Islet precursor cell (in vitro differentiated cells): ENCODE data around the gene HEATR3.
A peak's percentile ranks its signal among the peaks of the same experiment; 100 is the strongest.

Experiments
- DNase-seq: peaks from one replicate; pipeline ENCODE4 v3.0.0-alpha.2; 2018

Gene HEATR3

GRCh38 chr16:50058091-50058771 lies 7.5 kb upstream of the HEATR3 start:
- no peak for DNase-seq

- DNase-seq, result no peak
Measured at GRCh38 chr16:50059111-50059510, 6.7 kb upstream of the HEATR3 start.

DNA sequence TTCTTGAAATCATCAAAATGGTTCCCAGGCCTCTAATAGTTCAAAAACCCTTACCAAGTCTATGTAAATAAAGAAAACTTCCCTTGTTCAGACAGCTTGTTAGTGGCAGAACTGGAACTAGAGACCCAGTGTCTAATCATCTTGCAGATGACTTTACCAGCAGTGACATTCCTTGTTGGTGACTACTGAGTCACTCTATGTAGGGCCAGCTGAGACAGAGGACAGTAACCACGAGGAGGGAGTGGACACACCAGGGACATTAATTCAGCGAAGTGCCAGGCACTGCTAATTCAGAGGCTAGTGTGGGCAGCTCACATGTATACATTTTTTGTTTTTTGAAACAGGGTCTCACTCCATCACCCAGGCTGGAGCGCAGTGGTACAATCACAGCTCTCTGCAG lies 6.1 kb upstream of the HEATR3 start:
- no peak for DNase-seq

GRCh38 chr16:50061326-50061725 lies 4.4 kb upstream of the HEATR3 start:
- no peak for DNase-seq

GRCh38 chr16:50065241-50065623 lies 538 bp upstream of the HEATR3 start:
- DNase-seq, result no peak

GRCh38 chr16:50066482-50067289 lies 916 bp downstream of the HEATR3 start:
- no peak for DNase-seq

DNA sequence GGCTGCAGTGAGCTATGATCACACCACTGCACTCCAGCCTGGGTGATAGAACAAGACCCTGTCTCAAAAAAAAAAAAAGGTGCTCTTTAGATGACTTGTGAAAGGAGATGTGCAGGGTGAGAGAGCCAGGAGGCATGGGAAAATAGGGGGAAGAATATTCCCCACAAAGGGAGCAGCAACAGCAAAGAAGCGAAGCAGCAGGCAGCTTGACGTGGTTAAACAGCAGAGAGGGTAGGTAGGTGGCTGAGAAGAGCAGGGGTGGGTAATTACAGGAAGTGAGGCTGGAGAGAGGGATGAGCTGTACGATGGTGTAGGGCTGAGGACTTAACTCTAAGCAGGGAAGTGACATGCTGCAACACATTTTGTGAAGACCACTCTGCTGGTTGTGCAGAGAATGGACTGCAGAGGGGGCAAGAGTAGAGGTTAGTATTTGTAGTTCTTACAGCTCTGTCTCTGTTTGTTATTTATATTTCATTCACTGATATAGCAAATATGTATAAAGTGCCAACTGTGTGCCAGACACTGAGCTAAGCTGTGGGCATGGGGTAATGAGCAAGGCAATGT lies 1.6 kb downstream of the HEATR3 start:
- peak; percentile 77 for DNase-seq

- no peak for DNase-seq
Measured at GRCh38 chr16:50068550-50068949, 2.8 kb downstream of the HEATR3 start.

DNA sequence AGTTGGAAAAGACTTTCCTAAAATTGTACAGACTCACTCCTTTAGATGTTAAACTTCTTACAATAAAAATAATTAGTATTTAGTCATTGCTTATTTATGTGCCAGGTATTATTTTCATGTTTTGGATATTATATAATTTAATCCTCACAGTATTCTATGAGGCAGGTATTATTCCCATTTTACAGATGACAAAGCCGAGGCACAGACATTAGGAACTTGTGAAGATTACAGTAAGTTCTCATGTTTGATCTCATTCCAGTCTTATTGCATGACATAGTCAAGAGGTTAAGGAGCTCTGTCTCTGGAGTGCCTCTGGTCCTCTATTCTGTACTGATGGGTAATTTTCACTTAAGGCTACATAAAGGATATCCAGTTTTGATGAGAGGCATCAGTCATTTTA lies 3.3 kb downstream of the HEATR3 start:
- no peak for DNase-seq

- DNase-seq, result no peak
Measured at GRCh38 chr16:50071075-50071671, 5.4 kb downstream of the HEATR3 start.

DNA sequence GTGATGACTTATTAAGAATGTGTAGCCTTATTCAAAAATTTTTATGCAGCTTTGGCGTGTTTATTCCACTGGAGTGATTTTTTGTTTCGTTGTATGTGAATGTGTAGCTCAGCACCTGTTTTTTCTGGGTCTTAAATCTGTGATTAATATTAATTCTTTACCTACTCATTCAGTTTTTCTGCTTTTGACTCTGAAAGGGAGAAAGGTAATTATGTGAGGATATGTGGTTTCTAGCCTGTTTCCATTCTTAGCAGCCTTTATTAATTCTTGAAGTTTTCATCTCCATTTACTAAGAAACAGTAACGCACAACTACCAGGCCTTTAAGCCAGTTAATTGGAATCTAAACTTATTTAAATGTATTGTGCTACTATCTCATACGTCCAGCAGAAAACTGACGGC lies 7.0 kb downstream of the HEATR3 start:
- no peak for DNase-seq

DNA sequence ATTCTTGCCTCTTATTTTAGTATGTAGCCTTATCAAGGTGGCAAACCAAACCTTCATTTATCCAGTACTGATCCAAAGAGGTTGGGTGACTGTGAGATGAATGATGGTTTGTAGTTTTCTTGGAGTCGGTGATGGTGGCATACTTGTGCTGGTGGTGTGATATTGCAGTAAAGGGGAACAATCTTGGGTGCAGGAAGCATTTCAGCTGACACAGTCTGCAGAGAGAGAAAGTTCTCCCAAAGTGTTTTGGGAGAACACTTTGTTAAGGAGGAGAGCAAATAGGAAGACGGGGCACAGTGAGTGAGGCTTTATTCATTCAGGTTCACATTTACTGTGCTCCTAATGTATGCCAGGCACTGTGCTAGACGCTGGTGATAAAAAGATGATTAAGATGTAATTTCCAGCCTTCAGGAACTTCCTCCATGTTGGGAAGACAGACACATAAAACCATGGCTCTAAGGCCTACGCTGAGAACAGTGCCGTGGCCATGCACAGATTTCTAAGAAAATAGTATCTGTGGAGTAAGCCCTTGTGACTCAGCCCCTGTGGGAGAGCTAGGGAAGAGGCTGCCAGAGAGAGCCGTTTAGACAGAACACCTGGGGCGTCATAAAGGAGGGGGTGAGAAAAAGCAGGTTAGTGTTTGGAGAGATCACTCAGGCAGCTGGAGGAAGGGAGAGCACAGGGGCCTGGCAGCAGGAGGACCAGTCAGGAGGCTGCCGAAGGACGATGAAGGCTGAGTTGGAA lies 13.8 kb downstream of the HEATR3 start:
- no peak for DNase-seq

DNA sequence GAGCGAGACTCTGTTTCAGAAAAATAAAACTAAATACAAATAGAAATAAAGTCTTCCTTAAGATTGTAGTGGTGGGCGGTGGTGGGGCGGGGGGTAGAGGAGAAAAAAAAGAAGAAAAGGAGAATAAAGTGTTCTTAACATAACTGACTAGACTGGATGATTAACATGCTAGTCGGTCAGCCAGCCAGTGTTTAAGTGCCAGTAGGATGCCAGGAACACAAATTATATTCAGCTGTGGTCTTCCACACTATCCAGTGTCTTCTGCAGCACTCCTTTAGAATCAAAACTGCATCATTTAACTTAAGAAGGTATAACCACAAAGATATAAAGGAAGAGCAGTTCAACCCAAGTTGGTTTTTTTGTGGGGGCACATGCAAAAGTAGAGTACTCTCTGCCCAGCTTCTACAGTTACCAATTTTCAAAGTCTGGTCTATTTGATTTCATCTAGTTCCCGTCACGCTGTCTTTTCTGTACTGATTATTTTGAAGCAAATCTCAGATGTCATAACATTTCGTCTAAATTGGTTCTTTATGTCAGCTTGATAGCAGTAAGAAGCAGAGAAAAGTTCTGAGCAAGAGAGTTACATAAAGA lies 15.8 kb downstream of the HEATR3 start:
- no peak for DNase-seq

GRCh38 chr16:50083996-50084395 lies 18.2 kb downstream of the HEATR3 start:
- no peak for DNase-seq

- DNase-seq, result no peak
Measured at GRCh38 chr16:50086176-50086575, 20.4 kb downstream of the HEATR3 start.

DNA sequence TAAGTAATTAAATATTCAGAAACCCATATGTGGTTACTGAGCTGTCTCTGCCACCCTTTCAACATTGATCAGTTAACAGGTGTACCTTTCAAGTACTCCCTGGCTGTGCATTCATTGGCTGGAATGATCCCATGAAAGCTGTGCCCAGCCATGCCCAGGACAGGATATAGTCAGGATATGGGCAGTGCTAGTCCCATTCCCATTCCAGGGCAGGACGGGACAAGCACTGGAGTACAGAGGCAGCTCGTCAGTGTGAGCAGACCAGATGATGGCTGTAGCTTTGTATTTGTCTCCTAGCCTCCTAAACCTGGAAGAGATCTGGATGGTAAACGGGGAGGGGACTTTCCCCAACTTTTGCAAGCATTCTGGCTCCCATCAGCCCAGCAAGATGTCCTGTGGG lies 22.5 kb downstream of the HEATR3 start:
- DNase-seq, result no peak

- DNase-seq, result no peak
Measured at GRCh38 chr16:50092891-50093290, 27.1 kb downstream of the HEATR3 start.

GRCh38 chr16:50093607-50094539 lies 28.1 kb downstream of the HEATR3 start:
- no peak for DNase-seq

- DNase-seq, result no peak
Measured at GRCh38 chr16:50096791-50097190, 31.0 kb downstream of the HEATR3 start.

DNA sequence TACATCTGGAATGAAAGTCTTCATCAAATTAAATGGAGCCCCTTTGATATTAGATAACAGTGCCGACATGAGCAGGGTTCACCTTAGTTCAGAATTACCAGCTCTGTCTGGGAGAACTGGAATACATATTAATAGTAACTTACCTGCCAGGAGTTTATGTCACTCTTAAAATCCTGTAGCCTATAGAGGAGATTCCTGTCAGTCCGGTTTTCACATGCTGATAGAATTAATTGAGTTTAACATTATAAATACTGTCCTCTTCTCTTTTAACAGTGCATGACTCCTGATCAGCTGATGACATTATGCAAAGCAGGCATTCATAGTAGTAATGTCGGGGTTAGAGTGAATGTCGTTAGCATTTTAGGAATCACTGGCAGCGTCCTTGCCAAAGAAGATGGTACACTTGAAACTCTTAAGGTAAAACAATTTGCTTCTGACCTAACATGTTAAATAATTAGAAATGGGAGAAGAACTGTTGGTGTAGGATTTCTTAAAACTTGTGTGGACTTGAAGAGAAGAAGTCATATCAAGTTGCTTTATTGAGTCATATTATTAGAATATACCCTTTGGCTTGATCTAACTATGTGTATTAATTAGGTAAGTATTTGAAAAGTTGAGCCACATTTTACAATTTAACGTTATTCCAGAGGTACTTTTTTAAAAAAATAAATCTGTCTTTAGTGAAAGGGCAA lies 34.3 kb downstream of the HEATR3 start:
- DNase-seq, result no peak
